Epithelial cell of umbilical artery (primary cell): Measurements from ENCODE around the gene GAS1. TPM values are rescaled to one million over a fixed set of nuclear protein-coding genes. Genes with fewer than 3 reads are reported as not detected.

Experiments
- total RNA-seq: library from RNA; depleted of rRNA; stranded (reverse); fragments of >200 nt; gene quantifications from 2 replicates; pipeline ENCODE4 v1.2.3, GENCODE V29; 2014

Gene GAS1, protein sequence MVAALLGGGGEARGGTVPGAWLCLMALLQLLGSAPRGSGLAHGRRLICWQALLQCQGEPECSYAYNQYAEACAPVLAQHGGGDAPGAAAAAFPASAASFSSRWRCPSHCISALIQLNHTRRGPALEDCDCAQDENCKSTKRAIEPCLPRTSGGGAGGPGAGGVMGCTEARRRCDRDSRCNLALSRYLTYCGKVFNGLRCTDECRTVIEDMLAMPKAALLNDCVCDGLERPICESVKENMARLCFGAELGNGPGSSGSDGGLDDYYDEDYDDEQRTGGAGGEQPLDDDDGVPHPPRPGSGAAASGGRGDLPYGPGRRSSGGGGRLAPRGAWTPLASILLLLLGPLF
- 0.65 and 0.76 TPM in 2 replicates for total RNA-seq

DNA sequence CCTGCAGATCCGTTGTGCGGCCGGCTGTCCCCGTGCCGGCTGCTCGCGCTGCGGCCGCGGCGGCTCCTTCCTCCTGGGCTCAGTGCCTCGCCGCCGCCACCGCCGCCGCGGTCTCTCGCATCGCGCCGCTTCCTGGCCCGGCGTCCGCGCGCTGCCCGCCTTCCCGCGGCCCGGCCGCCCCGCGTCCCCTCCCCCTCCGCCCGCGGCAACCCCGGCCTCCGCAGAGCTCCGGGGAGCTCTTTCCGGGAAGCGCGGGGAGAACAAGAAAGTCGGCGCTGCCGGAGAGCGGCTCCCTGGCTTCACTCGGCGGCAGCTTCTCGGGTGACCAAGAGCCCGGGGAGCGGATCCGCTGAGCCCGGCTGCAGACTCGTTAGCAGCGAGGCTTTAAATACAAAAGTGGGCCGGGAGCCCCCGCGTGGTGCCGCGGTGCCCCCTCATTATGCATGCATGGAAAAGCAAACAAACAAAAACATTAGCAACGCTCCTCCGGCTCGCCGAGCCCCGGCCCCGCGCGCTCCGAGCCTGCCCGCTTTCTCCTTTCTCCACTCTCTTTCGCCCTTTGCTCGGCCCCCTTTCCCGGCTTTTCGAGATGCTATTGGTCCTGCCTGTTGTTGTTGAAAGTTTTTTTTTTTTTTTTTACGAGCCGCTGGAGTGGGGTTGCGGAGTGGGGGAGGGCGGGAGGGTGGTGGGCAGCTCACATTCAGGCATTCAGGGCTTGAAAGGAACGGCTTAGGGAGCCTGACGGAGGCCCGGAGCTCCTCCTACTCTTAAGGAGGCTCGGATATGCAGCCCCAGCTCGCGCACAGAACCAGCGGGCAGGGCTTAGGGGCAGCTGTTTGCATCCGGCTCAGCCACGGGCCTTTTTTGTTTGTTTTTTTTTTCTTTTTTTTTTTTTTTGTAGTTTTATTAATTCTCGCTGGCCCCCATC lies at the start of gene GAS1:
TSS of gene GAS1 (minus strand) at position 361 of the 928 bp plus-strand sequence. CDS start 727 bp downstream, outside the sequence.

